Hepatic stellate cell (primary cell): ENCODE results near the gene XXYLT1.

Experiments
- DNase-seq: peaks from one replicate; pipeline ENCODE4 v3.0.0; 2011; ENCODE audit warnings: low spot score

XXYLT1 gene

GRCh38 chr3:195184716-195185421, 86.1 kb downstream of the XXYLT1 start:
- DNase-seq: no peak

GRCh38 chr3:195183071-195183776, 87.7 kb downstream of the XXYLT1 start:
- DNase-seq: no peak

GRCh38 chr3:195182470-195182795, 88.5 kb downstream of the XXYLT1 start:
- DNase-seq: no peak

- DNase-seq: no peak
Observed at GRCh38 chr3:195181741-195182469, 89.1 kb downstream of the XXYLT1 start.

- no peak for DNase-seq
Observed at GRCh38 chr3:195181113-195181498, 89.9 kb downstream of the XXYLT1 start.

GRCh38 chr3:195180490-195181112, 90.4 kb downstream of the XXYLT1 start:
- no peak for DNase-seq

- DNase-seq: no peak
Observed at GRCh38 chr3:195179776-195180489, 91.0 kb downstream of the XXYLT1 start.

GRCh38 chr3:195178124-195178910, 92.6 kb downstream of the XXYLT1 start:
- DNase-seq: peak; percentile 43

GRCh38 chr3:195177422-195178123, 93.4 kb downstream of the XXYLT1 start:
- DNase-seq: no peak

- DNase-seq: no peak
Observed at GRCh38 chr3:195176776-195177175, 94.2 kb downstream of the XXYLT1 start.

GRCh38 chr3:195175476-195176337, 95.3 kb downstream of the XXYLT1 start:
- DNase-seq: no peak

- DNase-seq: no peak
Observed at GRCh38 chr3:195175076-195175475, 95.9 kb downstream of the XXYLT1 start.

- DNase-seq: no peak
Observed at GRCh38 chr3:195173657-195174056, 97.3 kb downstream of the XXYLT1 start.

- DNase-seq: no peak
Observed at GRCh38 chr3:195172896-195173295, 98.1 kb downstream of the XXYLT1 start.

- no peak for DNase-seq
Observed at GRCh38 chr3:195172039-195172684, 98.8 kb downstream of the XXYLT1 start.

GRCh38 chr3:195171093-195171873, 99.7 kb downstream of the XXYLT1 start:
- no peak for DNase-seq

- DNase-seq: no peak
Observed at GRCh38 chr3:195170496-195170895, 100.5 kb downstream of the XXYLT1 start.

GRCh38 chr3:195169011-195169649, 101.8 kb downstream of the XXYLT1 start:
- DNase-seq: no peak
